NCI-H510A (cell line): Measurements from ENCODE around the gene TSPAN18.

Experiments used
- DNase-seq: peaks from one replicate; lab custom pipeline; 2025; lab: John Stamatoyannopoulos, UW

Gene TSPAN18, protein sequence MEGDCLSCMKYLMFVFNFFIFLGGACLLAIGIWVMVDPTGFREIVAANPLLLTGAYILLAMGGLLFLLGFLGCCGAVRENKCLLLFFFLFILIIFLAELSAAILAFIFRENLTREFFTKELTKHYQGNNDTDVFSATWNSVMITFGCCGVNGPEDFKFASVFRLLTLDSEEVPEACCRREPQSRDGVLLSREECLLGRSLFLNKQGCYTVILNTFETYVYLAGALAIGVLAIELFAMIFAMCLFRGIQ

DNA sequence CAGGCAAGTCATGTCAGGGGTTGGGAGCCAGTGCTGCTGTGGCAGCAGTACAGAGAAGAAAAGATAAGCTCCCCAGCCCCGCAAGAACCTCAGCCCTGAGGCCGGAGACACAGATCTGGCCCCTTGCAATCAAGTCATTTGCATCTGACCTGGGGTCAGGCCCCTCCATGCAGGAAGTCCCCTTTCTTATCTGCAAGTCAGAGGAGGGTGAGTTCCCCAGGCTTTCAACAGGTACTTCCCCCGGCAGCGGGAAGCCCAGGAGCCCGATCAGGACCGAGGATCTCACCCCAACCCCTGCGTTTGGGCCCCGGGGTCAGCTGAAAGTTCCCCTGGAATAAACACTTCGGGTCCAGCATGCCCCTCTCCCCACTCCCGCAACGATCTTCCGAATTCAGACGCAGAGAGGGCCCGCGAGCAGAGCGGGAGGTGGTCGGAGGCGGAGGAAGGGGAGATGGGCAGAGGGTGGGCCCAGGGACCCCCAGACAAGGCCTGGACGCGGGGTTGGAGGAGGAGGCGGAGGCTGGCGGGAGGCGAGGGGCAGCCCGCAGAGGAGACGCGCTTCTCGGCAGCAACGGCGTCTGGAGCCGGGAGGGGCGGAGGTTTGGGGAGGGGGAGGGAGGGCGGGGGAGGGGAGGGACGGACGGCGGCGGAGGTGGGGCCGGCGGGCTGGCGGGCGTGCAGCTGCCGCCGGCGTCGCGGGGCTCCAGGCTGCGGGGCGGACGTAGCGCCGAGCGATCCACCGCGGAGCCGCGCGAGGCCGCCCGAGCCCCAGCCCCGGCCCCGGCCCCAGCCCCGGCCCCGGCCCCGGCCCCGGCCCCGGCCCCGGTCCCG, at the start of gene TSPAN18:
TSS of gene TSPAN18 (plus strand) at position 680 of the 831 bp plus-strand sequence. CDS start 179,455 bp downstream, outside the sequence.
- no peak for DNase-seq

DNA sequence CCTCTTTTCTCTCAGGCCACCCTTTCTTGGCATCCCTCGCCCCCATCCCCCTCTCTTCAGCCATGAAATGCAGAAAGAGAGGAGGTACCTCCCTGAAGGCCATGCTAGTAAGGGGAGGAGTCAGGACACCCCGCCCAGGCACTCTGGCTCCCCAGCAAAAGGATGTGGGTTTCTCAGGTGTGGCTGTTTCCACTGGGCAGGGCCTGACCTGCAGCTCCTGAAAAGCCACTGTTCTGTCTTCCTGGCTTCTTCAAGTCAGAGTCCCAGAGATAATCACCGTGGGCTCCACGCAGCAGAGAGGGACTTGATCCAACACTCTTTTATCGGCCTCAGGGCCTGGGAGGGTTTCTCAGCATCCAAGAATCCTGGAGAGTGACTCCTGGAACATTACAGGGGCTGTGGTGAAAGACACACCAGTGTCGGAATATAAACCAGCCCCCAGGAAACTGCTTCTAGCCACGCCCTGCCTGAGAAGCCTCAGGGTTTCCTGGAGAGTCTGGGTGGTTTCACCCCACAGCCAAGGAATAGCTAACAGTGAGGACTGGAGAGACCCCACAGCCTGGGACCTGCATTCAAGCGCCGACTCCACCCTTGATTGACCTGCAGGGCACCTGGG, 45.7 kb upstream of the TSPAN18 start:
- DNase-seq = no peak

DNA sequence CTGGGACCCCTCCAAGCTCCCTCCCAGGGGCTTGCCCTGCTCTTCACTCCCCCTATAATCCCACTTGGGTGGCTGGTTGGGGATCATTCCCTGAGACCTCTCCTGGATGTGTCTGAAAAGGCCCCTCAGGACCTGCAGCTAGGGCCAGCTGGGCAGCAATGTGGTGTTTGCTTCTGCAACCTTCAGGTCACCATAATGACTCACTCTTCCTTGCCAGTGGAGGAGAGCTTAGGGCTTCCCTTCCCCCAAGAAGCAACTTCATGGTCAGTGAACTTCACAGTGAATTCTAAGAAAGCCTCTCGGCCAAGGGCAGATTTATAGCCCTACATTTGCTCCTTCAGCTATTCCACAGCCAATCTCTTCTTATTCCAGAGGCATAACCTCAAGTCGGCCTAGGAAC, 45.1 kb upstream of the TSPAN18 start:
- no peak for DNase-seq

DNA sequence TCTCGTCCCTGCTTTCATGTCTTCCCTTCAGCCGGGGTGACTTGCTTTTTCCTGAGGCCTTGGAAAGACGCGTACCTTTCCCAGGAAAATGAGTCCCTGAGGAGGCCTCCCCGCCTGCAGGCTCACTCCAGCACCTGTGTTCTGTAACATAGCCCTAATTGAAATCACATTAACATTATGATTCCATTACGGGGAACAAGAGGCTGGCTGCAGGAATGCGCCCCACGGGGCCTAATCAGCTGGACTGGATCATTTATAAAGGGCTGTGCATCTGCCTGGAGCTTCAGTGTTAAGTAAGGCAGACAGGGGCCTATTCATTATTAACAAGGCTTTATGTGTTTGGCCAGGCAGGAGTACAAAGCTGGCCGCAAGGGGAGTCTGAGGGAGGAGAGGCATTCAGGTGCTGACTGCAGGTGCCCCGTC, 41.9 kb upstream of the TSPAN18 start:
- no peak for DNase-seq

DNA sequence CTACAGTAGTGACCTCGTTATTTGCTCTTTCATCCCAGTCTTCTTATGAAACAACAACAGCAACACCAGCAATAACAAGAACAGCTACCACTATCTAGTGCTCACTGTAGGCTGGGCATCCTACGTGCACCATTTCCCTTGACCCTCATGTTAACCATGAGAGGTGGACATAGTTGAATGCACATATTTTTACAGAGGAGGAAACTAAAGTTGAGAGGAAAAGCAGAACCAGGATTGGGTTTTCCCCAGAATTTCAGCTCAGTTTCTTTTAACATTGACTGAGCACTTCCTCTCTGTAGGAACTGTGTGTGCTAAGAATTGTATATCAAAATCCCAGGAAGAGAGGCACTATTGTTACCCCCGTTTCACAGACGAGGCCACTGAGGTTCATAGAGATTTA, 39.4 kb upstream of the TSPAN18 start:
- DNase-seq = no peak

DNA sequence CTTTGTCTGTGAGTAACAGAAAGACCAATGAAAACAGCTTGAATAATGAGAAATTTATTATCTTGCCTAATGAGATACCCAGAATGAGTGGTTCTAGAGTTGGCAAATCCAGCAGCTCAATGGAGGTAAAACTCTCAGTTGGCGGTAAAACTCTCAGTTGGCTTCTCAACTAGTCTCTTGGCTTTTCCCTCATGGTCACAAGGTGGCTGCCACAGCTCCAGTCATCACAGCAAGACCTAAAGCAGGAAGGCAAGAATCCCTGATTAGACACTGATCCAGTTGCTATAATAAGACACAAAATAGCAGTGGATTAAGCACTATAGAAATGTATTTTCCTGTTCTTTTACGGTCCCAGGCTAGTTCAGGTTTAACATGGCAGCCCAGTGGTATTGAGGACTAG, 37.5 kb upstream of the TSPAN18 start:
- no peak for DNase-seq

DNA sequence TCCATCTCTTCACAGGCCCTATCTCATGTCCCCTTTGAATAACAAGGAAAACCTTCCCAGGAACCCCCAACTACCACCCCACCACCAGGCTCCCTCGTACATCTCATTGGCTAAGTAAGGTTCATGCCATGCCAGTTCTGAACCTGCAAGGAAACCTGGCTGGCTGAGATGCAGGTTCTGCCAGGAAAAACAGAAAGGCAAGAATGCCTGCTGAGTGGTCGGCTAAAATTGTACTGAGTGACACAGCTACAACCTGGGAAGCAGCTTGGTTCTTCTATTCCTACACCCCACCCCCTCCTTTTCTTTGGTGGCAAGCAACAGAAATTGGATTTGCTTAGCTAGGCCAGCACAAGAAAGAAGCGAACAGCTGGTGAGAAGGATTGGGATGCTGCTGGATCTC, 36.1 kb upstream of the TSPAN18 start:
- DNase-seq = no peak

DNA sequence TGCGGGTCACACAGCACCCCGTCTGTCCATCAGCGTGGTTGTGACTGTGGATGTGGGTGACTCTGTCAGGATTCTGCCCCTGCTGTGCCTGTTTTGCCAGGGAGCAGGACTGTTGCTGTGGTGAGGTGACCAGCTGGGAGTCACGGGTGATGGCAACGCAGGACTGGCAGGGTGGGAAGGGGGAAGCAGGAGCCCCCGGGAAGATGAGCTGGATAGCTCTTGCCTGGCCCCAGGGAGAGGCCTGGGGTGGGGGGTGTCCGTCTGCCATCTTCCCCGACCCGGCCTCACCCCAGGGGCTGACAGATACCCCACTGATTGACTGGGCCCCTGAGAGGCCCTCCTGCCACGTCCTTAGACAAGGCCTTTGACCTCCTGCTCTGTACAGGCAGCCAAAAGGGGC, 34.3 kb upstream of the TSPAN18 start:
- no peak for DNase-seq

DNA sequence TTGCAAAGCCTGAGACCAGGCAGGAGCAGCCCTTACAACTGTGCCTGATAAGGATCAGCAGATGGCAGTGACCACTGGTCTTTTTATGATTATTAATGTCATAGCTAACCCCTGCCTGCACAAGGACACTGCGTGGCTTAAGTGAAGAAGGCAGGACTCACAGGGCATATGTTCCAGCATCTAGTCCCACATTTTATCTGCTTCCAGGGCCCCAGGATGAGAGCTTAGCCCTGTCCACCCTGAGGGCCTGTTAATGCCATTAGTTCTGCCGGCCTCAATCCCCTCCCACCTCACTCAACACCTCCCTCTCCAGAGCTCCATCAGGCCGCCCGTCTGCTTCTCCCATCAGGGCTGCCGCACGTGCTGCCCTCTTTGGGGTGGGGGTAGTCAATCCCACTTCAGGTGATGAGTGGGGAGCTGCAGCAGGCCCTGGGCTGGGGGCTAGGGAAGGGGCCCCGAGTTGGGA, 33.1 kb upstream of the TSPAN18 start:
- DNase-seq = no peak

DNA sequence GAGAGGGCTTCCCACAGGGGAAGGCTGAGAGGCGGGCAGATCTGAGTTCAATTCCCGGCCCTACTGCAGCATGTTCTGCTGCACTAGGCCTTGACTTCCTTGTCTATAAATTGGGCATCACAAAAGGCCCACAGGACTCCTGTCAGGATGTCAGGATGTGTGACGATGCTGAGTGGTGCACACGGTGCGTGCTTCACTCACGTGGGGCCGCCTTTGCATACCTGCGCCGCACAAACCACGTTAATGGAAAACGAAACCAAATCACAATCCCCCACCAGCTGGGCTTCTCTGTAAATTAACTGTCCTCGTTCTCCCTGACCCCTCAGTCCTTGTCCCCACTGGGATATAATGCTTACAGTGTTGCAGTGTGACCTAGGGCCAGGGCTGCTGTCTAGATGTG, 32.3 kb upstream of the TSPAN18 start:
- no peak for DNase-seq

DNA sequence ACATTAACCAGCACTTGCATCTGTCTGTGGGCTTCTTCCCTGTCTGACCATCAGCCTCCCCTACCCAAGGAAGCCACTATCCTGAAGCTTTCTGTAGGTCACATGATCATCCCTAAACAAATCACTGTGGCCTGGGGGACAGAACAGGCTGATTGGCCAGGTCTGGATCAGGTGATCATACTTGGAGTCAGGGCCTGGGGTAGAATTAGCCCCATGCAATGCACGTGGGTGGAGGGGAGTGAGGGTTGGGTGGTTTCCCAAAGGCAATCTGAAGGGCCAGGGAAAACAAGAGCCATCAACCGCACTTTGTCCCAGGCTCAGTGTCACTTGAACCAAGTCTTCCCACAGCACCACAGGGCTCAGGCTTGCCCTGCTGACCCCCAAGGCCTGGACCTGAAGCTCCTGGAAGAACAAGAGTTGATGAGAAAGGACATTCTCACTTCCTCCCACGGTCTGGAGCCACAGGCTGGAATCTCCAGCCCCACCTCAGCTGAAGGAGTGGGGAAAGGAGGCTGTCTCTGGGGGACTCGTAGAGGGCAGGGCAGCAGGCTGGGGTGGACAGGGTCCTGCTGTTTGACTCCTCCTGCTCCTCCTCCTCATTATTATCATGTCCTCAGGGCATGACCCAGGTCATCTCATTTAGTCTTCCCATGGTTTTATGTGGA, 31.5 kb upstream of the TSPAN18 start:
- DNase-seq = no peak

DNA sequence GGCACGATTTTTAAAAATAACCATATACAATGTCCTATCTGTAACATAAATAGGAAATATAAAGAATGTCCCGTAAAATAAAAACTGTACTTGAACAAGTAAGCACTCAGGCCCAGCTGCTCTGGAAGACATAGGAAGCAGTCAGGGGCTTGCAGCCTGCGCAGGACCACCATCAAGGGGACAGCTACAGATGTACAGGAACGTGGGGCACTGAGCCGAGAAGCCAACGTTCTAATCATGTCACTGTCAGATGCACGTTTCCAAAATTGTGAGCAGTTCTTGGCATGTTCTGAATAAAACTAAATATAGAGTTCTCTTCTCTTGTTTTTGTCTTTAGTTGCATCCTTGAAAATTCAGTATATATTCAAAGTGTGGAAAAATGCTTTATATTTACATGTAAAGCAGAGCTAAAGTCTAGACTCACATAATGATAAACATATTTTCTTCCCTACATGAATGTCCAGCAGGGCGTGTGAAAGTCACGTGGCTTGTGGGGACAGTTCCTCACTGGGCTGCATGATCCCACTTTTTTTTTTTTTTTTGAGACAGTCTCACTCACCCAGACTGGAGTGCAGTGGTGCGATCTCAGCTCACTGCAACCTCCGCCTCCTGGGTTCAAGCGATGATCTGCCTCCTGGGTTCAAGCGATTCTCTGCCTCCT, 28.4 kb upstream of the TSPAN18 start:
- no peak for DNase-seq

DNA sequence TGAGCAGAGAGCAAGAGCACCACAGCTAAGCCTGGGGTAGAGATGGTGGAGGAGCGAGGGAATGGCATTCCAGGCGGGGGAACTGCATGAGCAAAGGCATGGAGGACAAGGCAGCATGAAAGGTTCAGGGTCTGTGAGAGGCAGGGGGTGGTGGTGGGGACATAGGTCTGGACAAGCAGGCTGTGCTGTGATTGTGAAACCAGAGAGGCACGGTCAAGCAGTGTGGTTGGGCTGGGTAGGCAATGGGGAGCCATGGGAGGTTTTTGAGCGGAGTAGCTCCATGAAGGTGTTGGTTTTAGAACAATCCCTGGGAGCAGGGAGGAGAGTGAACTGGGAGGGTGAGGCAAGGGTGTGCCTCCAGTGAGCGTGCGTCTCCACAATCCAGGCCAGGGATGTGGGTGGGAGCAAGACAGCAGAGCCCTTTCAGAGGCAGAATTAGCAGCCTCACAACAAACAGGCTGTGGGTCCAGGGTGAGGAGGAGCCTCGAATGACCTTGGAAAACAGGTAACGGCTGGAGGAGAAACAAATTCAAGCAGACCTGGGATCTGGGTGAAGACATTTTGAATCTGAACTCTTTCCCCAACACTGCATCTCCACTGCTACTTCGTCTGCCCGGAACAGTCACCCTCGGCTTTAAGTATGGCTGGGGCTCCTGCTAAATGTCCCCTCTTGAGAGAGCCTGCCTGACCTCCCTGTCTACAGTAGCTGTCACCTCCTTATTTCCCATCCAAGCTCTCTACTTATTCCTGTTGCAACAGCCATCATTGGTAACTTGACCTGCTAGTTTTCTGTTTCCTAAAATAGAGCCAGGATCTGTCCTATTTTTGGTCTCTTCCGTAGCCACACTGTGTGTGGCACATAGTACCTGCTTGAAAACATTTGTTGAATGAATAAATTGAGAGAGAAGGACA, 27.0 kb upstream of the TSPAN18 start:
- DNase-seq = no peak

DNA sequence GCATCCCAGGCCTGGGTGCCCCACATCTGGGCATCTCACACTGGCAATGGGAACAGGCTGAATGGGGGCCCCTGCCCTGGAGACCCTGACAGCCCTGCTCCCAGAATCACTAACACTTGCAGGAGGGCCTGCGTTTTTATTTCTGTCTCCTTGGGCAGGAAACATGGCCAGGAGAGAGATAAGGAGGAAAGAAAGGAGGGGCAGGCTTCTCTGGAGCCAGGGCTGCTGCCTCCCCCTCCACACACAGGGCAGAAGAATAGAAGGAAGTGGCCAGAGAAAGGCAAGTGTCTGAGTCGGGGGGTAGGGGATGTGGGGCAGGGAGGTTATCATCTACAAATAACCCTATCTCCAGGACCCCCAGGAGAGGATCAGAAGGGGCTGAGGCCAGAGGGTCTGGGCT, 25.5 kb upstream of the TSPAN18 start:
- DNase-seq = no peak

DNA sequence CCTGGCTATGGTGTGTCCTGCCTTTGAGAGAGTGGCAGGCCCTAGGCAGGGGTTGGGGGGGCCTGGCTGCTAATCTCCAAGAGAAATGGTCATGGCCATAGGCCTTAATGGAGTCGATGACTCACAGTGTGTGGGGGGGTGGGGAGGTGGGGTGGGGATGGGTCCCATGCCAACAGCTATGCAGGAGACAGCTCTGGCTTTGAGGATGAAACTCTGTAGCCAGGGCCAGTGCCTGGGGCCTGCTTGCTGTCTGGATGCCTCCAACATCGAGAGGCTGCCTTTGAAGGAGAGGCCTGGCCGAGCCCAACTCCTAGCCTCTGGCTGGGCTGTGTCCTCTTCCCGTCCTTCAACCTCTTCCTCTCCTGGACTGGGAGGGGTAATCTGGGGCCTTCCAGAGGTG, 23.9 kb upstream of the TSPAN18 start:
- DNase-seq = no peak

DNA sequence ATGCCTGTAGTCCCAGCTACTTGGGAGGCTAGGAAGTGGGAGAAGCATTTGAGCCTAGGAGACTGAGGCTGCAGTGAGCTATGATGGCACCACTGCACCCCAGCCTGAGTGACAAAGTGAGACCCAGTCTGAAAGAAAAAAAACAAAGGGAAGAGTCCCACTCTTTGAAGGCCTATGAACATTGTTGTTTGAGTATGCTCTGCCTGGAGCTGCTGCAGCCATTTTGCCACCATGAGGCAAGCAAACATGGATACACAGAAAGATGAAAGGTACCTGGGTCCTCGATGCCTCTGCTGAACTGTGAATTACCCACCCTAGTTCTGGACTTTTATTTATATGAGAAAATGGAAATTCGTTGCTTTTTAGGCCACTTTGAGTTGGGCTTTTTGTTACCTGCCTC, 19.7 kb upstream of the TSPAN18 start:
- DNase-seq = no peak

DNA sequence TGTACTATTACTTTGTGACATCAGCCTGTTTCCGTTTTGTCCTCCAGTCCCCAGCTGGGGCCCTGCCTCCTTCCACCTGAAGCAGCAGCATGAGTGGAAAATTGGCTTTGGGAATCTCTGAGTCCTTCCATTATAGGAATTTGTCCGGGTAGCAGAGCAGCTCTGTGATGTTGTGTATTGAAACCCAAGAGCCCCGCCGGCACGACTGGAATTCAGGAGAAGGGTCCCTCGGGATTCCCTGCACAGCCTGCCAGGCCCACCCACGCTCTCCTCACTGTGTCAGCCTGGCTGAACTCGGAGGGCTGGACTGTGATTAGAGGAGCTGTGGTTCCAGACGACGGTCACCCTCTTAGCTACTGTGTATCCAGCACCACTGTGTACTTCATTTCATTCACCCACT, 18.8 kb upstream of the TSPAN18 start:
- DNase-seq = no peak

DNA sequence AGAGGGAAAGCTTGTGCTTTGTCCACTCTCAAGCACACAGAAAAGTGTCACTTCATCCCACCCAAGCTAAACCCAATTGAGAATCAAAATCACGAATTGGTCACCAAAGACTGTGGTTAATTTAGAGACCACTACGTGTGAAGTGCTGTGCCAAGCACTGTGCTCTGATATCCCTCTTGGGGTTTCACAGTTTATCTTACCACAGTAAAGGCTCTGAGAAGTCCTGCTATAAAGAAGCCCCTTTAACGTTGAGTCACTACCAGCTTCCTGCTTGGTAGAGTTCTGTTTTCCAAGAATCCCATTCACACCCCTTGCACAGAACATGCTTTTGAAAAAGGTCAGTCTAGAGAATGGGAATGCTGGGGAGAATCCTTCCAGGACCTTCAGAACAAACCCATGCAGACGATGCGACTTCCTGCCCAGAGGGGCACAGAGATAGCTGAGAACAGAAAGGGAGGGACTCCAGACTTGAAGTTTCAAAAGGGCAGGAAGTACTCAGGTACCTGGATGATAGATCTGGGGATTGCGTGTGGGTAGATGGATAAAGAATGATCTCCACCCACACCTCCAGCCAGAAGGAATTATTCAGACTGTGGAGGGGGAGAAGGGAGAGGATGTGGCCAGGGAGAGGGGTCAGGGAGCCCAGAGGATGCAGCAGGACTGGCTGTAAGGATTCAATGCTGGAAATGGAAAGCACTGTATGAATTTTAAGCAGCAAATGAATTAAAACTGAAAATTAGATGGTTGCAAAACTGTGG, 18.1 kb upstream of the TSPAN18 start:
- DNase-seq = no peak

DNA sequence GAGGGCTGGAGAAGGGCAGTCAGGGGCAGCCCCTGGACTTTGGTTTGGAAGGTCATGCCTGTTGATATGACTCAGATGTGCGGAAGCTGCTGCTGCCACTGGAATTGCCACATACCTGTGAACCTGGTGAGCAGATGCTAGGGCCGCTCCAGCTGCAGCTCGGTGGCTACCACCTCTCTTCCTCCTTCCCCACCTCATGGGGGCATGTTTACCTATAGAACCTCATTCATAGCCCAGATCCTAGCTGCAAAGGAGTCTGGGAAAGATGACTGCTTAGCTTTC, 17.5 kb upstream of the TSPAN18 start:
- no peak for DNase-seq

DNA sequence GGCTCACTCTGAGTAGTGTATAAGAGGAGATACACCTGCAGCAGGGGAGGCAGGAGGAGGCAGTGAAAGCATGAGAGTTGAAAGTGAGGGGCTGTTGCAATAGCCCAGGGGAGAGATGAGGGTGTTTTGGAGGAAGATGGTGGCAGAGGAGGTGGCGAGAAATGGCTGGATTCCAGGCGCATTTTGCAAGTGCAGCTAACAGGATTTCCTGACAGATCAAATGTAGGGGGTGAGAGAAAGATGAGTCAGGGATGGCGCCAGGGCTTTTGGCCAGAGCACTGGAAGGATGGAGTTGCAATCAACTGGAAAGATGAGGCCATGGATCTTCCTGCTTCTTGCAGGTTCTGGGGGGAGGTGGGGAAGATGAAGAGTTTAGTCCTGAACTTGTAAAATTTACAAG, 16.8 kb upstream of the TSPAN18 start:
- no peak for DNase-seq
